MM.1S (cell line): ENCODE measurements around the gene SLC38A10.

ENCODE experiments used
- CTCF ChIP-seq: fragments of 300-600 bp; sonication (generic); IDR thresholded peaks from 2 replicates; pipeline ENCODE4 v1.5.1; 2016; ENCODE audit warnings: antibody characterized with exemption, low read length, mixed read lengths
- EZH2phosphoT487 ChIP-seq: fragments of 300-600 bp; sonication (generic); IDR thresholded peaks from 2 replicates; pipeline ENCODE4 v1.6.1; 2018; ENCODE audit warnings: antibody characterized with exemption, low read length

GRCh38 chr17:81218459-81218858 lies 76.6 kb downstream of the SLC38A10 start:
- no peak for TF ChIP-seq CTCF
- no peak for TF ChIP-seq EZH2phosphoT487
